NCI-H526 treated with DMSO at 0.1 percent for 48 hours (cell line): ENCODE data around the gene ZNF423.

ENCODE experiments used
- DNase-seq: peaks from one replicate; lab custom pipeline; 2025; lab: John Stamatoyannopoulos, UW

The ZNF423 gene

DNA sequence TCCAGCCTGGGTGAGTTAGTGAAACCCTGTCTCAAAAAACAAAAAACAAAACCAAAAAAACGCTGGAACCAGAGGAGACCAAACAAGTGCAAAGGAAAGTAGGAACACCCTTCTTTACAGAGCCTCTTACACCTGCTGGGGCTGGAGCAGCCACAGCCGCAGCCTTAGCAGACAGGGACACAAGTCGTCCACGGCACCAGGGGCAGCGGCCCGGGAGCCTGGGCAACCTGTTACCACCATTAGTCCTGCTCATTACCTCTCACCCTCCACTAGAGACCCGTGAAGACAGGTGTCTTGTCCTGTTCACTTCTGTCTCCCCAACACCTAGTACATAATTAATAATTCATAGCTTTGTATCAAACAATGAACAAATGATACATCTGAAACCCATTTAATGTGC lies 398.7 kb downstream of the ZNF423 start:
- no peak for DNase-seq

DNA sequence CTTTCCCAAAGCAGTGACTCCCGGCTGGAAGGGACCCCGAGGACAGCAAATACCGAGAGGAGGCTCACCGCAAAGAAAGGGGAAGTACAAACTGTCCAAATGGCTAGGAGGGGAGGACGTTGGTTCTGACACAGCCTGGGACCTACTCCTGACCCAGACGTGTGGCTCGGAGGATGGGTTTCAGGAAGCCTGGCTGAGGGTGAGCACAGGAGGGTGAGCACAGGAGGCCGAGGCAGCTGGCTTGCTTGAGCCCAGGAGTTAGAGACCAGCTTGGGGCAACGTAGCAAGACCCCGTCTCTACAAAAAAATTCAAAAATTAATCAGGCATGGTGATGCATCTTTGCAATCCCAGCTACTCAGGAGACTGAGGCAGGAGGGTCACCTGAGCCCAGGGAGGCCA lies 399.1 kb downstream of the ZNF423 start:
- DNase-seq: no peak

DNA sequence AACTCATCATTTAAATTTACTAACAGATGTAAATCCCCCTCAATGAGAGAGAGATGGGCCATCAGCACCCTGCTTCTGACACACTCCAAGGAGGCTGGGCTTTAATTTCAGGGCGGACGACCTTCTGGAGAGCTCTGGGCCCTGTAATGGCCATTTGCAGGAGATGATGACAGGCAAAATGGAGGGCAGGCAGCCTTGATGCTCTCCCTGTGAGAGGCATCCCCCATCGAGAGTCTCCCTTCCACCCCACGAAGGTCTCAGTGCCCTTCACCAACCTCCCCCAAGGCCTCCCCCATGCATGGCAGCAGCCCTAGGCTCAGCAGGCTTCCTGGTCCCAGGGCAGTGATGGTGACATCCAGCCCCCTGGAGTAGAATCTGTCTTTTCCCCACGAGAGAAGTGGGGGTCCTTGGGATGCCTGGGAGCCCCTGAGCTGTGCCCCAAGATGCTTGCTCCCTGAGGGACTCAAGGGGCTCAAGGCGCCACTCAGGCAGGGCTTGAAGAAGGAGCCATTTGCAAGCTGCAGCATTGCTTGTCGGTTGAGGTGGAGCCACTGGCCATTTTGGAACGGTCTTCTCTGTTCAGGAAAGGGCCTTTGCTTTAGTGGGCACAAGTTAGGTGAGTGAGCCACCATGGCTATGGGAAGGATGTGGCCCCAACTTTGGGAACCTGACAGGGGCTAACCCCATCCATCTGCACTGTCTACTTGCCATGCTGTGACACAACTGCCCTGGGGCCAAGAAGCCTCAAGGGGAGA lies 399.7 kb downstream of the ZNF423 start:
- no peak for DNase-seq

DNA sequence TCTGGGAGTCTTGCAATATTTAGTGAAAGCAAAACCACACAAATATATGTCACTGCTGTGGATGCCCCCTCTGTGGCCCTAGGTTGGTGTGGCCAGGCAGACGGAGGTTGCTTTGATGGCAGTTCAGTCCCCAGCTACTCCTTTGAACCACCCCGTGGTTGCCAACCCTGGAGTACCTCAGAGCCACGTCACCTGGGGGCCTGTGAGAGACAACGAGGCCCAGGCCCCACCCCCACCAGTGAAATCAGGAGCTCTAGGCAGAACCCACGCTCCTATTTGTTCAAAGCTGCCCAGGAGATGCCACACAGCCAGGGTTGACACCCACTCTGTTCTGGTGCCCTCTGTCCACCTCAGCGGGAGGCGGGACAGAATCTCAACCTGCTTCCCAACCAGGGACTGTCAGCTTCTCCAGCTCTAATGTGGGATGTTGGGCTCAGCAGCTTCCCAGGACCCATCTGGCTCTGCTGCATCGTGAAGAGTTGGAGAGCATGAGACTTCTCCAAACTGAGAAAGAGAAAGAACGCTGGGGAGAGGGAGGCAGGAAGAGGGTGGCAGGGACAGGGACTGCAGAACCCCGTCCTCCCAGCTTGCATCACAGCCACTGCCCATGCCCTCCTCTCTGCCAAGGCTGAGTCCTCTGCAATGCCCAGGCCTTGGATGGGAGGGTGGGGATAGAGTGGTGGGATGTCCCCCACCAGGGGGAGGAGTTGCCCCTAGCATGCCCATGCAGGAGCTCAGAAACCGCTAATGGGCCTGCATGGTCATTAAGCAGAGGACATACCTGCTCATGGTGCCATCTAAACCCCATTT lies 400.5 kb downstream of the ZNF423 start:
- DNase-seq: no peak

DNA sequence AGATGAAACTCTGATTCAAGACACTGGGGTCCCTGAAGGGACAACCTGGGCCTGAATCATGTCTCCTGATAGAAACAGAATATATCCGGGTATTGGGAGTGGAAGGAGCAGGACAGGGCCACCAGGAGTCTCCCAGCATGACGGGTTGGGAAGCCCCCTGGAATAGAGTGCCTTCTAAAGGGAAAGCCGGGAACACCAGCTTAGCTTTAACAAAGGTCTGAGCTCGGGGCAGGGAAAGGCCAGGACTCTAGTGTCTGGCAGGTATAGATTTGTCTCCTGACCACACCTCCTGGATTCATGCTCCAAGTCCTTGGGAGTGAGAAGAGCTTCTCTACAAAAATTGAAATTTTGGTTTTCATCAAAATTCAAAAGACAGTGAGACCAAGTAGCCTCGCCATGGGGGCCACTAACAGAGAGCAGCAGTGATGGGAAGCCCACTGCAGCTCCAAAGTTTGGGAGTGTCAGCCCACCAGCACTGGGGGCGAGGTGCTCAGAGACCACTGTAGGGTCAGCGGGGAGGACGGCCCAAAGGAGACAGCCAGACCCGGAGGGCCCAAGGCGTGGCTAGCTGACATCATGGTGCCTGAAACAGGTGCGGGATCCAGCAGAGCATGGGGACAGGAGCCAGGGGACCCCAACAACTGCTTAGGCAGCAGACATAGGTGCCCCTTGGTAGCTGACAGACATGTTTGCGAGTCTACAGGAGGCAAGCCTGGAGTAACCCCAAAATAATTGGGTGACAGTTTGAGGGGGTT lies 401.3 kb downstream of the ZNF423 start:
- no peak for DNase-seq

DNA sequence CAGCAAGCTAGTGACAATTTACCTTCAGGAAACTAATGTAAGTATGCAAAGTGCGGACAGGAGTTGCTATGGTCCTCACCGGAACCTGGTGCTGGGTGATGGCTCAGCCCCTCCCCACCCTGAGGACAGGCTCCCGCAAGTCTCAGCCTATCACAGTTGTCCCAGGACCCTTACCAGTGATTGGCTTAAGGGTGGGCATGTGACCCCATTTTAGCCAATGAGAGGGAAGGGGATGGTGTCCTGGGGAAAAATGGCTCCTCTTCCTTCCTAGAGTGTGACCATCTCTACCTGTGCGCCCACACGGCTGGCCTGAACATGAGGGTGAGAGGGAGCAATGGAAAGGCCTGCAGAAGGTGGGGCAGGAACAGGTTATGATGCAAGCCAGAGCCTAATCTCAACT lies 401.9 kb downstream of the ZNF423 start:
- no peak for DNase-seq

DNA sequence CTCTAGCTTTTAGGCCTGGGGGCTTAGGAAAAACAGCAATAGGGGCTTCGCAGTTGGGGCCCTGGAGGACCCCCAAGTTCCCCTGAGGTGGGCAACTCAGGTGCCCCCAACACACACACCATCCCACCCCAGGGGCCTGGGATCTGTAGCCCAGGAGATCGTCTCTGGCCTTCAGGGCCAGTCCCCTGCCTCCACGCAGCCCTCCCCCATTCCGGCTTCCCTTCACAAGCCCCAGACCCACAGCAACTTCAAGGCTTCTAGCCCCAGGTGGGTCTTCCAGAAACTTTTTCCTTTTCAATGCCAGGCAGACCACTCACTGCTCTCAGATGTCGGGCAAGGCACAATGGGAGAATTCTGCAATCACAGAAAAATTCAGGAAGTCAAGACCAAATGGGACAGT lies 402.9 kb downstream of the ZNF423 start:
- no peak for DNase-seq

DNA sequence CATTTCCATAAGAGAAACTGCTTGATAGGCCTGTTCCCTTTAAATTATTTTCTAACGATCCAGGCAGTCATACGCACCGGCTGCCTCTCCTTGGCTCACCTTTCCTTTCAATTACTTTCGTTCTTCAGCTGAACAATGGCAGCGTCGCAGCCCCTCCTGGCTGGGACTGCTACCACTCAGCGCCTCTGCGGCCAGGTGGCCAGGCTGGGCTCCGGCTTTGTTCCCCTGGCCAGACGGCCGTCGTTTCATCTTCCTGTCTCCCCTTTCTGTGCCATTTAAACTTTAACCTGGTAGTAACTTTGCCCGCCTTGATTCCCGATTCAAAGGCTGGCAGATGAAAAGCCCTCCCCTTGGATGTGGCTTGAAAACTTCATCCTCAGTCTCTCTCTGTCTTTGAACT lies 403.3 kb downstream of the ZNF423 start:
- no peak for DNase-seq

DNA sequence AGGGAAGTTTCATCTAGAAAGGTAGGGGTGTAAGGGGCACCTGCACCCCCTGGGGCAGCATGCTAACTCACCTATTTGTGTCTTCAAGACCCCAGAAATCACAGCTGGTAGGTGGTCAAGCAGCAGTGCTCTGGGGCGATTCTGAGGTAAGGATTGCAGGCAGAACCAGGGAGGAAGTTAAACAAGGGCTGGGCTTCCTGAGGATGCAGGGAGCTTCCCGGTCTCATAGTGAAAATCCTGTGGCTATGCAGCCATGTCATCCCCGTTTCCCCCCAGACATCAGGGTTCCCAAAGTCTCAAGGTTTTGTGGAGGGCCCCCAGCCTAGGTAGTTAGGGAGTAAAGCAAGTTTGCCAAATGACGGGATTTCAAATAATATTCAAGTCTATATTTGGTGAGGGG lies 403.8 kb downstream of the ZNF423 start:
- no peak for DNase-seq

DNA sequence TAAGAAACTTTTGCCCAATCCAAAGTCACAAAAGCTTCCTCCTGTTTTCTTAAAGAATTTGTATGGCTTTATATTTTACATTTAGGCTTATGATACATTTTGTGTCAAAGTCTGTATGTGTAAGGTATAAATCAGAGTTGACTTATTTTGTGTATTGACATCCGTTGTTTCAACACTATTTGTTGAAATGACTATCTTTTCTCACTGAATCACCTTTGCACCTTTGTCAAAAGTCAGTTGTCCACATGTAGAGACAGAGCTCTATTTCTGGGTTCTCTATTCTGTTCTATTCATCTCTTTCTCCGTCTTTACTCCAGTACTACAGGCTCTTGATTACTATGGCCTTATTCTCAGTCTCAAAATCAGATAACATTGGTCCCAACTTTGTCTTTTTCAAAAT lies 409.1 kb downstream of the ZNF423 start:
- DNase-seq: no peak

DNA sequence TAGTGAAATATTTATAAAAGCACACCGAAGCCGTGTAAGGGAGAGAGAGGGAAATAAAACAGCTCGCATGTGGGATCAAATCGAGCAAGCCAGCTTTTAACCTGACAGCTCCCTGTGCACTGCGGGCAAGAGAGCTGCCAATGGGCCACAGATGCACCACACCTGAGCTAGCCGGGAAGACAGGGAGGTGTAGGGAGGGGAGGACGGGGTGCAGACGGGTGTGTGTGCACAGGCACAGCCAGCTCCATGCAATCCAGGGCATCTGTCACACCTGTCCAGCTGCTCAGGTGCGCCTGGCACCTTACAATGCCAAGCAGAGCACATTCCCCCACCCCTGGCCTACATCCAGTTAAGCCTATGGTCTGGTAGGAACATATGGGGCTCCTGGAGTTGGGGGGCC lies 412.3 kb downstream of the ZNF423 start:
- DNase-seq: no peak

DNA sequence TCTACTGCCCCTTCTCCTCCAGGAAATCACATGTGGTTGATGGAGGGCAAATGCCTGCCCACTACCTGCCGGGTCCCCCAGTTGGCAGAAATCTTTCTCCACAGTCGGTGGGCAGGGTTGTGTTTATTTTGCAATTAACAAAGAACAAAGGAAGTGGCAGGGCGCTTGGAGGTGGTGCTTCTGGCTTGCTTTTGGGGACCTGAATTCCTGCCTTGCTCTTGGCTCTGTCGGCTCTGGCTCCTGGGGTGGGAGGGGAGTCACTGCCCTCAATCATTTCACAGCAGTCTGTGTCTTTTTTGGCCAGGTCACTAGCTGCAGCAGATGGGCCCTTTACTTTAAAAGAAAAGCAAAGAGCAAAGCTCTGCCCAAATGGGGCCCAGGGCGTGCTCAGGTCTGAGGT lies 413.1 kb downstream of the ZNF423 start:
- no peak for DNase-seq

DNA sequence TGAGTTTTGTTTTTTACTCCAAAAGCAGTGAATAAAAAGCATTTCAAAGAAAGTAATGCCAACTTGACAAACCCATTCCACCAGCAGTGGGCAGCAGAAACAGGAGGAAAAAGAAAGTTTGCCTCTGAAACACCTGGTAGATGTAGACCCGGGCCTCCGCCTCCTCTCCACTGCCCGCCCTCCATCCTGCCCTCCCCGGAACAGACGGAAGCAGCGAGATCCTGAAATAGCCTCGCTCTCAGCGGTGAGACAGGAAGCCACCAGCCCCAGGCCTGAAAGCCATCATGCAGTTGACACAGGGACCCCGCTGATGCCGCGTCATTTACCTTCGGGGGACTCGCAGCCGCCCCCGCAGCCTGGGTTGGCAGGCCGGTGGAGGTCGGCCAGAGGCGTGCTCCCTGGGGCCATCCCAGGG lies 414.5 kb downstream of the ZNF423 start:
- DNase-seq: no peak

DNA sequence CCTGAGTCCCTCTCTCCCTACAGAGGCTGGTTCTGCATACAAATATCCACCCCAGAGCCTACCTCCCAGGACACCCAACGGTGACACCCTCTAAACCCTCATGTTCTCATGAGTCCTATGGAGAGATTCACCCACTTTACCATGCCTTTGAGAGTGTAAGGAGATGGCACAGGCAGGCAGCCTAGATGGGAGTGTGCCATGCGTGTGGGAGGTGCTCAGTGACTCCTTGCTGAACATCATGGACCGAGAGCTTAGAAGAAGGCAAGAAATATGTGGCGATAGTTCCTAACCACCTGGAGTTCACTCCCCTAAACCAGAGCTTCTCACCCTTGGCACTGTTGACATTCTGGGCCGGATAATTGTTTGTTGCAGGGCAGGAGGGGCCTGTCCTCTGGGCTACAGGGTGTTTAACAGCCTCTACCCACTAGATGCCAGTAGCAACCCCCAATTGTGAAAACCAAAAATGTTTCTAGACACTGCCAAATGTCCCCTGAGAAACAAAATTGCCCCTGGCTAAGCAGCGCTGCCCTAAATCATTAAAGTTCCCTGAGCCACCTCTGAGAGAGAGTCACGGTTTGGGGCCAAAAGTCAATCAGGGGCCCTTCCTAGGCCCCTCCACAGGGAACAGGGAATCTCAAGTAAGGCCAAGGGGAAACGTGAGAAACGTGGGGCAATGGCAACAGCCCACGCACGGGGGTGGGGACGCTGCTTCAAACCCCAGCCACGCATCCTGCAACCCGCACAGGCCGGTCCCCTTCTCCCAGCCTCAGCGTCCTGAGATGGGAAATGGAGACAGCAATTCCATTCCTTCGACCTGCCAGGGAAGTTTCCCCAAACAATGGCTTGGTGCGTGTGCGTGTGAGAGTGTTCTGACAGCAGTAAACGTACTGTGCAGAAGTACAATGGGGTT lies 415.5 kb downstream of the ZNF423 start:
- DNase-seq: no peak

DNA sequence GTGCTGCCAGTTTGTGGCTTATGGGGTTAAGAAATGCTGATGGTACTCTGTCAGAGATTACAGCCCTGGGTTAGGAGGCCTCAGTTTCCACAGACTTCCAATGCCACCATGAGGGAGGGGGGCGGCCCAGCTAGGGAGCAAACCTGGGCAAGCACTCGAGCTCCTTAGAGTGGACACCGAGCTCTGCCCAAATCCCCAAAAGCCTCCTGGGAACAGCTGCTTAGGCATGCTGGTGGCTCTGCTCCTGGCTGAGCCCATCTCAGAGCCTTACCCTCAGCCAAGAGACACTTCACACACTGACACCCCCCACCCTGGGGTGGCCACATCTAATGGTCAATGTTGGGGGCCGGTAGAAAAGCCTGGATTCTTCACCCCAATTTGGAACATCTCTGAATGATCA lies 416.2 kb downstream of the ZNF423 start:
- no peak for DNase-seq

DNA sequence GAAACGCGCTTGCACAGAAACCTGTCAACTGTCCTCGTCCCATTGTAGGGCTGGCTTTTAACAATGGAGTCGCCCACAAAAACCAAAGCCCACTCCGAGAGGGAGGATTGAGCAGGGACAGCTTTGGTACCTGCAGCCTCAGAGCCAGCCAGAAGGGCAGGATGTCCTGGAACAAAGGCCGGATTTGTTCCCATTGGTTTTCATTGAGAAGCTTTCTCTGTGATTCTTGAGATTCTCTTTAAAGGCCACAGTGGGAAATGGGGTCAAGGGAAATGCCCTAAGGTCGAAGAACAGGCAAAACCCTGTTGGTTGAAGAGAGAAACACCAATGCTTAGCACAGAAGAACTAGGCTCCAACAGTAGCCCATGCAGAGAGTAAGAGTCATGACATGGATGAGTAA lies 416.9 kb downstream of the ZNF423 start:
- no peak for DNase-seq
